Measurements from ENCODE around the gene LSM14A.
A peak's percentile ranks its signal among the peaks of the same experiment; 100 is the strongest.

Gene LSM14A

DNA sequence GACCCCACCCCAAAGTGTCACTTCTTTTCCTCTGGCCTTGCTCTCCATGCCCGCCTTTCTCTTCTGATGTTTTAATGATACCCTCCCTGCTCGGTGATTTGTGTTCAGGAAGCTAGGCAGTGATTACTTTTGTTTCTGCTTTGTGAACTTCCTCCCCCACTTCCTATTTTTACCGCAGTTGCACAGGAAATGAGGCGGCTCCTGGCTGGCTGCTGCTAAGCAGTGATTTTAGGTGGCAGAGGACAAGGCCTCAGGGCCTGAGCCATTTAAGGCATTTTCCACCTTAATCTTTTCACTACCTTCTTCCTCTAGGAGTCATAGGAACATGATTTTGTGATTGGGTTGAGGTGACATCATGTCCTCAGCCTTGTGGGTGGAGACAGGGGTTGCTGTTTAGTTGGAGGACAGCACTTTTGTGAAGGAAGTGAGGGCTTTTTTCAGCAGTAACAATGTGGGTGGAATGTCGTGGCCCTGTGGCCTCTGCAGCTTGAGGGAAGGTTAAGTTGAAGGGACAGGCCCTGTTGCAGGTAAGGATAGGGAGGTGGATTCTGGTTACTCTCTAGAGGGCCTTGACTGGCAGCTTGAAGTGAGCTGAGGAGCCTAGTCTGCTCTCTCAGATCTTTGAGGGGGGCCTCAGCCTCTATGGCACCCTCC lies 97.8 kb downstream of the LSM14A start:
- peak overlapping the region; percentile 86 for H3K27ac ChIP-seq
- TF ChIP-seq, protein P1, sequence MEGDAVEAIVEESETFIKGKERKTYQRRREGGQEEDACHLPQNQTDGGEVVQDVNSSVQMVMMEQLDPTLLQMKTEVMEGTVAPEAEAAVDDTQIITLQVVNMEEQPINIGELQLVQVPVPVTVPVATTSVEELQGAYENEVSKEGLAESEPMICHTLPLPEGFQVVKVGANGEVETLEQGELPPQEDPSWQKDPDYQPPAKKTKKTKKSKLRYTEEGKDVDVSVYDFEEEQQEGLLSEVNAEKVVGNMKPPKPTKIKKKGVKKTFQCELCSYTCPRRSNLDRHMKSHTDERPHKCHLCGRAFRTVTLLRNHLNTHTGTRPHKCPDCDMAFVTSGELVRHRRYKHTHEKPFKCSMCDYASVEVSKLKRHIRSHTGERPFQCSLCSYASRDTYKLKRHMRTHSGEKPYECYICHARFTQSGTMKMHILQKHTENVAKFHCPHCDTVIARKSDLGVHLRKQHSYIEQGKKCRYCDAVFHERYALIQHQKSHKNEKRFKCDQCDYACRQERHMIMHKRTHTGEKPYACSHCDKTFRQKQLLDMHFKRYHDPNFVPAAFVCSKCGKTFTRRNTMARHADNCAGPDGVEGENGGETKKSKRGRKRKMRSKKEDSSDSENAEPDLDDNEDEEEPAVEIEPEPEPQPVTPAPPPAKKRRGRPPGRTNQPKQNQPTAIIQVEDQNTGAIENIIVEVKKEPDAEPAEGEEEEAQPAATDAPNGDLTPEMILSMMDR (IDR thresholded peaks at IDR 0.05), result no peak
- H3K4me1 ChIP-seq (ENCODE audit: control insufficient read depth in 1 of 2, insufficient read depth in 1 of 2, low read depth in 1 of 2, low read length in 1 of 2), result peaks cover 20 to 24% of the 10 kb centered on the region in 2 experiments
- H3K9me3 ChIP-seq, result no peaks in the 10 kb centered on the region
- H3K36me3 ChIP-seq, result no peaks in the 10 kb centered on the region
- H3K27me3 ChIP-seq, result peaks cover 80% of the 10 kb centered on the region
- peak overlapping the region; percentile 51 to 53 for H3K4me3 ChIP-seq (ENCODE audit: low read depth in 1 of 2, low read length in 1 of 2)

DNA sequence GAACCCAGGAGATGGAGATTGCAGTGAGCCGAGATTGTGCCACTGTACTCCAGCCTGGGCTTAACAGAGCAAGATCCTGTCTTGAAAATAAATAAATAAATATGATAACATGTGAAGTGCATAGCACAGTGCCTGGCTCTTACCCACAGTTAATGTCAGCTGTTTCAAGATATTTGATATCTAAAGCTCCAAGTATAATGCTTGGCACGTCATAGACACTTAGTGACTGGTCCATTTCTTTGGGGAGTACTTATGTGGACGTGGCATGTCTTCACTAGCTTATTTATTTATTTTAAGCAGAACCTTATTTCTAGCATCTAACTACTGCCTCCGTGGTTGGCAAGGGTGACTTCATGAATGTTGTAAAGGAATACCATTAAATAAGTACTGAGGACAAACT lies 100.8 kb downstream of the LSM14A start:
- no peak overlapping the region for H3K27ac ChIP-seq
- peaks cover 20 to 24% of the 10 kb centered on the region in 2 experiments for H3K4me1 ChIP-seq (ENCODE audit: control insufficient read depth in 1 of 2, insufficient read depth in 1 of 2, low read depth in 1 of 2, low read length in 1 of 2)
- TF ChIP-seq, protein P1 (IDR thresholded peaks at IDR 0.05), result no peak
- no peak overlapping the region for H3K4me3 ChIP-seq (ENCODE audit: low read depth in 1 of 2, low read length in 1 of 2)
- no peaks in the 10 kb centered on the region for H3K36me3 ChIP-seq
- peaks cover 79% of the 10 kb centered on the region for H3K27me3 ChIP-seq
- no peaks in the 10 kb centered on the region for H3K9me3 ChIP-seq

DNA sequence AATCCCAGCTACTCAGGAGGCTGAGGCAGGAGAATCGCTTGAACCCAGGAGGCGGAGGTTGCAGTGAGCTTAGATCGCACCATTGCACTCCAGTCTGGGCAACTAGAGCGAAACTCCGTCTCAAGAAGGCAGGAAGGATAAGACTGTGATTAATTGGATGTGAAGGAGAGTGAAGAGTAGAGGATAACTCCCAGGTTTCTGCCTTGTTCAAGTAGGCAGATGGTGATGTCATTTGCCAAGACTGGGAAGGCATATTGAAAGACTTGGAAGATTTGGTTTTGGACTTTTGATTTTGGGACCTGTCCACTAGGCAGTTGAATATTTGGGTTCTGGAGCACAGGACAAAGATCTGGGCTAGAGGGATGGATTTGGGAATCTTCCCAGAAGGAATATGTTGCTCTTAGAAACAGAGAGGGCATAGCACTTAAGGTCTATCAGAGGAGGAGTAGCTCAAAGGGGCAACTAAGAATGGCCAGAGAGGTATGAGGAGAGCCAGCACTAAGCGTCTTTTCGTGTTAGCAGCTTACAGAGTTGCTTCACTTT lies 102.1 kb downstream of the LSM14A start:
- Histone ChIP-seq H3K36me3 (no peaks in the 10 kb centered on the region), H3K27ac (no peak overlapping the region), H3K4me3 (ENCODE audit: low read depth in 1 of 2, low read length in 1 of 2) (no peak overlapping the region), H3K4me1 (ENCODE audit: control insufficient read depth in 1 of 2, insufficient read depth in 1 of 2, low read depth in 1 of 2, low read length in 1 of 2) (peaks cover 16 to 20% of the 10 kb centered on the region in 2 experiments), H3K27me3 (peaks cover 79% of the 10 kb centered on the region), H3K9me3 (no peaks in the 10 kb centered on the region)
- TF ChIP-seq, protein P1 (IDR thresholded peaks at IDR 0.05), result no peak

DNA sequence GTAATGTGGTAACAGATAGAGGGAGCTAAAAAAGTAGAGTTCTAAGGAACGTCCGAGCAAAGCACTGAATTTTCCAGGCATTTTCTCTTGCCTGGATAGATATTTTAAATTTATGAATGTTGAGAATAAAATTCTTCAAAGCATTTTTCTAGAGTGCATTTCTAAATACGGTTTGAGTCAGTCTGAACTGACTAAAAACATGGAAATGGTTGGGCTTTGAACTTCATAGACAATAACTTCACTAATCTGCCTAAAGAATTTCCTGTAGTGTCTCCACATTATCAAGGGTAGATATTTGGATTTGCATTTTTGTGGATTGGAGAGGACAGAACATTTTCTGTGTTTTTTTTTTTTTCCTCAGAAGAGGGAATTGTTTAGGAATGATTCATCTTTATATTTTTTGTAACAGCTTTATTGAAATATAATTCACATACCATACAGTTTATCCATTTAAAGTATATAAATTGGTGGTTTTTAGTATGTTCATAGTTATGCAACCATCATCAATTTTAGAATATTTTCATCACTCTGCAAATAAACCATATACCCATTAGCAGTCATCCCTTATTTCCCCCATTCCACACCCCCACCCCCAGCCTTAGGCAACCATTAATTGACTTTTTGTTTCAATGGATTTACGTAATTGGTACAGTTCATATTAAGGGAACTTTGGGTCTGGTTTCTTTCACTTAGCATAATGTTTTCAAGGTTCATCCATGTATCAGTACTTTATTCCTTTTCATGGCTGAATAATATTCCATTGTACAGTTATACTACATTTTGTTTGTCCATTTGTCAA lies 102.7 kb downstream of the LSM14A start:
- TF ChIP-seq, protein P1 (IDR thresholded peaks at IDR 0.05), result no peak
- no peak overlapping the region for H3K4me3 ChIP-seq (ENCODE audit: low read depth in 1 of 2, low read length in 1 of 2)

DNA sequence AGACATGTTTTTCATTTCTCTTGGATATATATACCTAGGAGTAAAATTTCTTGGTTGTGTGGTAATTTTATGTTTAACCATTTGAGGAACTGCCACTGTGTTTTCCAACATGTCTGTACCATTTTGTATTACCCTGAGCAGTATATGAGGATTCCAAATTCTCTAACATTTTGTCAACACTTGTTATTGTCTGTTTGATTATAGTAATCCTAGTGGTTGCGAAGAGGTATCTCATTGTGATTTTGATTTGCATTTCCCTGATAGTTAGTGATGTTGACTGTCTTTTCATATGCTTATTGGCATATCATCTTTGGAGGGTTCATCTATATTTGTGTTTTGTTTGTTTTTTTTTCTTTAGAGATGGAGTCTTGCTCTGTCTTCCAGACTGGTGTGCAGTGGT lies 103.4 kb downstream of the LSM14A start:
- Histone ChIP-seq H3K9me3 (no peaks in the 10 kb centered on the region), H3K27ac (no peak overlapping the region), H3K4me1 (ENCODE audit: control insufficient read depth in 1 of 2, insufficient read depth in 1 of 2, low read depth in 1 of 2, low read length in 1 of 2) (peaks cover 3 to 6% of the 10 kb centered on the region in 2 experiments), H3K4me3 (ENCODE audit: low read depth in 1 of 2, low read length in 1 of 2) (no peak overlapping the region), H3K36me3 (no peaks in the 10 kb centered on the region), H3K27me3 (peaks cover 83% of the 10 kb centered on the region)
- TF ChIP-seq, protein P1 (IDR thresholded peaks at IDR 0.05), result no peak

More for the DNA sequence above, 102.7 kb downstream of the LSM14A start:
- Histone ChIP-seq H3K27ac (no peak overlapping the region), H3K9me3 (no peaks in the 10 kb centered on the region), H3K27me3 (peaks cover 81% of the 10 kb centered on the region), H3K4me1 (ENCODE audit: control insufficient read depth in 1 of 2, insufficient read depth in 1 of 2, low read depth in 1 of 2, low read length in 1 of 2) (peaks cover 9 to 13% of the 10 kb centered on the region in 2 experiments), H3K36me3 (no peaks in the 10 kb centered on the region)

All from neutrophil (primary cell).